Glomerular endothelial cell (primary cell): ENCODE data around the gene EPHA3. TPM values are rescaled to one million over a fixed set of nuclear protein-coding genes. Genes with fewer than 3 reads are reported as not detected.

Experiments
- DNase-seq: peaks from one replicate; pipeline ENCODE4 v3.0.0-alpha.2; 2011; ENCODE audit warnings: low read depth, low spot score; ENCODE audit errors: extremely low read depth
- total RNA-seq: library from RNA; depleted of rRNA; stranded (reverse); fragments of >200 nt; gene quantifications from 2 replicates; pipeline ENCODE4 v1.2.3, GENCODE V29; 2015

Gene EPHA3
- total RNA-seq, 1 donor from 2014 or later, result 1.1 TPM

GRCh38 chr3:89223188-89223587 is 115.8 kb downstream of the EPHA3 start:
- no peak for DNase-seq

GRCh38 chr3:89227218-89227617 is 119.8 kb downstream of the EPHA3 start:
- no peak for DNase-seq

GRCh38 chr3:89227634-89228033 is 120.2 kb downstream of the EPHA3 start:
- no peak for DNase-seq

- DNase-seq, result no peak
Measured at GRCh38 chr3:89232155-89232554, 124.7 kb downstream of the EPHA3 start.

- no peak for DNase-seq
Measured at GRCh38 chr3:89234620-89235019, 127.2 kb downstream of the EPHA3 start.

GRCh38 chr3:89238846-89239245 is 131.4 kb downstream of the EPHA3 start:
- DNase-seq, result no peak

GRCh38 chr3:89239774-89240173 is 132.4 kb downstream of the EPHA3 start:
- no peak for DNase-seq

- no peak for DNase-seq
Measured at GRCh38 chr3:89245612-89246011, 138.2 kb downstream of the EPHA3 start.

- no peak for DNase-seq
Measured at GRCh38 chr3:89246326-89246725, 138.9 kb downstream of the EPHA3 start.

- no peak for DNase-seq
Measured at GRCh38 chr3:89250742-89251141, 143.3 kb downstream of the EPHA3 start.

- no peak for DNase-seq
Measured at GRCh38 chr3:89252016-89252415, 144.6 kb downstream of the EPHA3 start.

- DNase-seq, result no peak
Measured at GRCh38 chr3:89252860-89253259, 145.4 kb downstream of the EPHA3 start.

- DNase-seq, result no peak
Measured at GRCh38 chr3:89256395-89256794, 149.0 kb downstream of the EPHA3 start.

GRCh38 chr3:89256882-89257281 is 149.5 kb downstream of the EPHA3 start:
- no peak for DNase-seq

- DNase-seq, result no peak
Measured at GRCh38 chr3:89260721-89261120, 153.3 kb downstream of the EPHA3 start.

- DNase-seq, result no peak
Measured at GRCh38 chr3:89261673-89262072, 154.3 kb downstream of the EPHA3 start.

- DNase-seq, result no peak
Measured at GRCh38 chr3:89262309-89262929, 155.0 kb downstream of the EPHA3 start.

GRCh38 chr3:89264037-89264560 is 156.7 kb downstream of the EPHA3 start:
- DNase-seq, result no peak

GRCh38 chr3:89266074-89266473 is 158.7 kb downstream of the EPHA3 start:
- no peak for DNase-seq

GRCh38 chr3:89268059-89268458 is 160.6 kb downstream of the EPHA3 start:
- no peak for DNase-seq

- no peak for DNase-seq
Measured at GRCh38 chr3:89270201-89270600, 162.8 kb downstream of the EPHA3 start.

GRCh38 chr3:89275001-89275400 is 167.6 kb downstream of the EPHA3 start:
- no peak for DNase-seq

- no peak for DNase-seq
Measured at GRCh38 chr3:89276116-89276515, 168.7 kb downstream of the EPHA3 start.
